Measurements from ENCODE around the gene FBN2.

GRCh38 chr5:128362370-128362769 is 175.7 kb downstream of the FBN2 start:
- TF ChIP-seq POLR2A (IDR thresholded peaks at IDR 0.05; ENCODE audit: low read length) (no peak), GATA1 (IDR thresholded peaks at IDR 0.05; ENCODE audit: low read depth, low read length) (no peak)
